HCEC 1CT (cell line): ENCODE data around the gene FAM163A.
A peak's percentile ranks its signal among the peaks of the same experiment; 100 is the strongest.
"Not testable (repeated sequence)": the region's sequence is repeated elsewhere in the genome, so short reads cannot be mapped to it uniquely, and the experiment has no call there.

Source experiments
- DNase-seq: peaks from one replicate; pipeline ENCODE4 v3.0.0-alpha.2; 2017

FAM163A gene

DNA sequence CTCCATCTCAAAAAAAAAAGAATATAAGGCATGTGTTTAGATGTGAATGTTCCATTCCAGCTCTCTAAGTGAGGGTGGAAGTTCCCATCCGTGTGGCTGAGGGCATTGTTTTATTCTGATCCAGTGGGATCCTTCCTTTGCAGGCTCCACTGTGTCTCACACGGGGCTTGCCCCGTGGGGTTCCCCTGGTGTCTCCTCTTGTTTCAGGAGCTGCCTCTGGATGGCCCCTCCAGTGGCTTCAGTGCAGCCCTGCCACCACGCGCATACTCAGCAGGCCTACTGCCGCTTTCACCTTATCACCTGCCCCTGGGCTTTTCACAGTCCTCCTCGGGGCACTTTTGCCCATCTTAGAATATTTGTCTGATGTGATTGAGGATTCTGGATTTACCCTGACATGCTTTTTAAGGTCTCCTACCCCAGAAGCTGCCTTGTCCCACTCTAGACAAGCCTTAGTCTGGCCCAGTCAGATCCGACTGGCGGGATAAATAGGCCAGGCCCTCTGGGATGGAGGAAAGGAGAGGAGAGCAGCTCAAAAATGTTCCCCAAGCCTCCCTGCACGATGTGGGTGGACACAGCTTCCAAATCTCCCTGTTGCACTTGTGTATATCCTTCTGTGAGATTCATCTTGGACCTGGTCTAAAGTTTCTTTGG lies 55.2 kb downstream of the FAM163A start:
- no peak for DNase-seq

DNA sequence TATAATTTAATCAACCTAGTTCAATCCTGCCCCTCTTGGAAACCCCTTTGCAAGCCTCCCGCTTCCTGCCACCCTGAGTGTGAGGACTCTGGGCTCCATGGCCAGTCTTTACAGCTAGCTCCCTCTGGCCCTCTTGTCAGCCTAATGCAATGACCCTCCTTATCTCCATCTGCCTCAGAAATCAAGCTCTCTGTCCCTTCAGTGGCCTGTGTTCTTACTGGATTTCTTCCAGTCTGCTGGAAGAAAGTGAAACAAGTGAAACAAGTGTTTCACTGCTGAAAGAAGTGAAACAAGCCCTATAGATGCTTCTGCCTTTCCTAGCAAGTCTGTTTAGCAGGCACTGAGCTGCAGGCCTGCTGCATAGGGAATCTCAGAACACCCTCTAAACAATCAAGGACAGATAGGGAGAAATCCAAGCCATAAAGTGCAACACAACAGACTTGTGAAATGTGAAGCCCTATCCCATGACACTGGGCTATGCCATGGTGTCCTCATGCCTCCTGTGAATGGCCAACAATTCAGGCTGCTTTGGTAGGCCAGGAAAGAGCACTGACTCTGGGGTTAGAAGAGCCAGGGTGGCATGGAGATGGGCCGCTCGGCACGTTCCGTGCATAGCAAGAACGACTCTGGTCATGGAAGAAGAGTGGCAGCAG lies 55.9 kb downstream of the FAM163A start:
- no peak for DNase-seq

GRCh38 chr1:179800481-179800880 lies 57.4 kb downstream of the FAM163A start:
- no peak for DNase-seq

- no peak for DNase-seq
Observed at GRCh38 chr1:179803104-179803503, 60.0 kb downstream of the FAM163A start.

- DNase-seq, result no peak
Observed at GRCh38 chr1:179803918-179804317, 60.8 kb downstream of the FAM163A start.

DNA sequence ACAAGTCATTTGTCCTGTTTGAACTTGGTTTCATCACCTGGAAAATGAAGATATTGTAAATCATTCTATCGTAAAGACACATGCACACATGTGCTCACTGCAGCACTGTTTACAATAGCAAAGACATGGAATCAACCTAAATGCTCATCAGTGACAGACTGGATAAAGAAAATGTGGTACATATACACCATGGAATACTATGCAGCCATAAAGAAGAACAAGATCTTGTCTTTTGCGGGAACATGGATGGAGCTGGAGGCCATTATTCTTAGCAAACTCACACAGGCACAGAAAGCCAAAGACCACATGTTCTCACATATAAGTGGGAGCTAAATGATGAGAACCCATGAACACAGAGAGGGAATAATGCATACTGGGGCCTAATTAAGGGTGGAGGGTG lies 61.3 kb downstream of the FAM163A start:
- DNase-seq, result not testable (repeated sequence)

DNA sequence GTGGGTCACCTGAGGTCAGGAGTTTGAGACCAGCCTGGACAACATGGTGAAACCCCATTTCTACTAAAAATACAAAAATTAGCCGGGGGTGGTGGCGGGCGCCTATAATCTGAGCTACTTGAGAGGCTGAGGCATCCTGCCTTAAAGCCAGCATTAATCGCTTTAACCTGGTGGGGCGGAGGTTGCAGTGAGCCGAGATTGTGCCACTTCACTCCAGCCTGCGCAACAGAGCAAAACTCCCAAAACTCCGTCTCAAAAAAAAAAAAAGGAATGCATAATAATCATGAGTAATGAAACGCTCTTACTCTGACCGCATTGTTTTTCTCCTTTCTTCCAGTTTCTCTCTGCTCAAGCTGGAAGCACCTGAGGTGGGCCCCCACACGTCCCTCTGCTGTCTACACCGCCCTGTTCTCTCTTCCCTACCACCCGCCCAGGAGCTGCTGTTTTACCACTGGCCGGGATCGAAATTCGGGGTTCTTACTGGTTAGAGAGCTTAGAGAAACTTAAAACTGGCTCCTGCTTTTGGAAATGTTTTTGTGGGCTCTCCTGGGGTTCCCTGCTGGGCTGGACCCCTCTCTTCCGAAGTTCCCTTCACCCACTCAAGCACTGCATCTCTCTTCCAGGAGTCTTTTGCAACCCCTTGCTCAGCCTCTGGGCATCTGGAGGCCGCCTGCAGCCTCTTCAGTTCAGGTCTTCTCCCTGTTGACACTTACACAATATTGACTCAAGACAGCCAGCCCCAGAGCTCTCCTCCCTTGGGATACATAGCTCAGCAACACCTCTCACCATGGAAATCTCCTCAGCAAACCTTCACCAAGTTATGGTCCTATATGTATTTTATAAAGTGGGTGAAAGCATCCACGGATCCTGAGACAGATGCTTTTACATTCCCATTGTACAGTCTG lies 62.5 kb downstream of the FAM163A start:
- DNase-seq, result no peak

- DNase-seq, result no peak
Observed at GRCh38 chr1:179806333-179806732, 63.2 kb downstream of the FAM163A start.

- DNase-seq, result no peak
Observed at GRCh38 chr1:179807291-179807690, 64.2 kb downstream of the FAM163A start.

GRCh38 chr1:179807691-179808485 lies 64.8 kb downstream of the FAM163A start:
- DNase-seq, result peak; percentile 21

DNA sequence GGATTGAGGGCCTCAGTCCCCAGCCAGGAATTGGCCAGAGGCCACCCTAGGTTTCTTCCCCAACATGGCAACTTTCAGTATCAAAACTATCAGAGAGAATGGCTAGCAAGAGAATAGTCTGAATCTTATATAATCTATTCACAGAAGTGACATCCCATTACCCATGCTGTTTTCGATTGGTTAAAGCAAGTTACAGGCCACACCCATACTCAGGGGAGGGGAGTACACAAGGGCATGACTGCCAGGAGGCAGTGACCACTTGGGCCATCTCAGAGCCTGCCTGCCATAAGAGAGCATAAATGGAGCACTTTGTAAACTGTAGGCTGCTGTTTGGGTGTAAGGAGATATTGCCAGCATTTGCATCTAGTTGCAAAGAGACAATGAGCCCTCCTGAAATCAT lies 65.4 kb downstream of the FAM163A start:
- DNase-seq, result no peak

- DNase-seq, result peak; percentile 69
Observed at GRCh38 chr1:179809506-179810366, 66.6 kb downstream of the FAM163A start.

DNA sequence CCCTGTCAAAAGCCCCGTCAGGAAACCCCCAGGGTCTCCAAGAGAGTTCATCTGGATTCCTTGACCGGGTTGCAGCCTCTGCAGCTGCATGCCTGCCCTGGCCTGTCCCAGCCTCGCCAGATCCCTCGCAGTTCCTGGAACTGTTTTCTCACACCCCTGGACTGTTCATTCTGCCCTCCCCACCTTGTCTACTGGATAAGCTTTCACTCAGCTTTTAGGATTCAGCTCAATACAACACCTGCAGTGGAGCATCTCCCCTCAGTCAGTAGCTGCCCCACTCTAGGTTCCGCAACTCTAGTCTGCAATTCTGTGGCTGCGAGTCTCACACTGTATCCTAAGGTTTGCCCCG lies 67.2 kb downstream of the FAM163A start:
- DNase-seq, result no peak

GRCh38 chr1:179812501-179813292 lies 69.6 kb downstream of the FAM163A start:
- no peak for DNase-seq

GRCh38 chr1:179813626-179814545 lies 70.8 kb downstream of the FAM163A start:
- DNase-seq, result no peak

GRCh38 chr1:179814546-179814838 lies 71.4 kb downstream of the FAM163A start:
- DNase-seq, result no peak

- DNase-seq, result no peak
Observed at GRCh38 chr1:179815641-179816040, 72.5 kb downstream of the FAM163A start.

- no peak for DNase-seq
Observed at GRCh38 chr1:179816196-179816960, 73.3 kb downstream of the FAM163A start.

DNA sequence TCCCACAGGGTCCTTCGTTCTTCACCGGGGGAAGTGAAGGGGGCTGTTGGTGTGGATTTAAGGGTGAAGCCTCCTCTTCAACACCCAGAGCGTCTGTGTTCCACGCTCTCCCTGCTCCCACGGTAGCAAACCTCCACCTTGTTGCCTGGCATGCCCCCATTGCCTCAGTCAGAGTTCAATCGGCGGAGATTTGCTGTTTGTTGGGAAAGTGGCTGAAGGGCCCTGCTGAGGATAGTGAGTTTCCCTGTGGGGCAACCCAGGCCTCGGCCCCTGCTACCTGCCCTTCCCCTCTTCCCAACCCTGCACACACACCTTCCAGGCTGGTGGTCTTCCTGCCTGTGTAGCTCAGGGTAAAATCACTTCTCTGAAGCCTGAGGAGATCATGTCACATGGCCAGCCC lies 74.0 kb downstream of the FAM163A start:
- no peak for DNase-seq
